BE2C (cell line): ENCODE results near the gene LTA4H.

Experiments used
- DNase-seq: peaks from one replicate; pipeline ENCODE4 v3.0.0-alpha.2; 2020
- H3K27me3 ChIP-seq: fragments of 250-450 bp; sonication (Bioruptor Pico); 2 replicates; pipeline ENCODE4 v1.5.1; 2020; ENCODE audit warnings: mild to moderate bottlenecking
- H3K36me3 ChIP-seq: fragments of 250-450 bp; sonication (Bioruptor Pico); 2 replicates; pipeline ENCODE4 v1.5.1; 2020; ENCODE audit warnings: mild to moderate bottlenecking
- H3K4me1 ChIP-seq: fragments of 250-450 bp; sonication (Bioruptor Pico); 2 replicates; pipeline ENCODE4 v1.5.1; 2020
- H3K4me3 ChIP-seq: 2 replicates; pipeline ENCODE4 v1.5.1; 2011; ENCODE audit warnings: low read depth, low read length
- H3K9me3 ChIP-seq: fragments of 250-450 bp; sonication (Bioruptor Pico); 2 replicates; pipeline ENCODE4 v1.5.1; 2020
- TF ChIP-seq, protein P1 (sequence below): IDR thresholded peaks from 2 replicates; pipeline ENCODE4 v1.5.1; 2012; ENCODE audit warnings: mild to moderate bottlenecking, low read depth, low read length

Gene LTA4H

DNA sequence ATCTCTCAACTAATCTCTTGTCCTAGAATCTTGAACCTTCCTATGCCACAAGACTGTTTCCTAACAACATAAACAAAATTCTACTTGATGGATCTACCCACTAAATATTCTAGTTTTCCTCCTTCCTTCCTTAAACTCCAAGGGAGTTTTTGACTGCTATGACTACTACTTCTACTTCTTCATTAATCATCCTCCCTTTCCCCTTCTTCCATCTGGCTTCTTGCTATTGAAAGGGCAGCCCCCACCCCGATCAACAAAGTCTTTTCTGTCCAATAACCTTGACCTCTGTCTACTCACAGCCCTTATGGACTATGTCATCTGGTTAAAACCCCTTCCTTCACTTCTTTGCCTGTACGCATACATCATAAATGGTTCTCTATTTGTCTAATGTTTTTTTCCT is 5.6 kb downstream of the LTA4H start:
- H3K27me3 ChIP-seq, result no peaks in the 10 kb centered on the region
- no peak overlapping the region for H3K4me3 ChIP-seq
- DNase-seq, result no peak
- TF ChIP-seq, protein P1, sequence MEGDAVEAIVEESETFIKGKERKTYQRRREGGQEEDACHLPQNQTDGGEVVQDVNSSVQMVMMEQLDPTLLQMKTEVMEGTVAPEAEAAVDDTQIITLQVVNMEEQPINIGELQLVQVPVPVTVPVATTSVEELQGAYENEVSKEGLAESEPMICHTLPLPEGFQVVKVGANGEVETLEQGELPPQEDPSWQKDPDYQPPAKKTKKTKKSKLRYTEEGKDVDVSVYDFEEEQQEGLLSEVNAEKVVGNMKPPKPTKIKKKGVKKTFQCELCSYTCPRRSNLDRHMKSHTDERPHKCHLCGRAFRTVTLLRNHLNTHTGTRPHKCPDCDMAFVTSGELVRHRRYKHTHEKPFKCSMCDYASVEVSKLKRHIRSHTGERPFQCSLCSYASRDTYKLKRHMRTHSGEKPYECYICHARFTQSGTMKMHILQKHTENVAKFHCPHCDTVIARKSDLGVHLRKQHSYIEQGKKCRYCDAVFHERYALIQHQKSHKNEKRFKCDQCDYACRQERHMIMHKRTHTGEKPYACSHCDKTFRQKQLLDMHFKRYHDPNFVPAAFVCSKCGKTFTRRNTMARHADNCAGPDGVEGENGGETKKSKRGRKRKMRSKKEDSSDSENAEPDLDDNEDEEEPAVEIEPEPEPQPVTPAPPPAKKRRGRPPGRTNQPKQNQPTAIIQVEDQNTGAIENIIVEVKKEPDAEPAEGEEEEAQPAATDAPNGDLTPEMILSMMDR, result no peak
- no peaks in the 10 kb centered on the region for H3K36me3 ChIP-seq
- H3K4me1 ChIP-seq, result no peaks in the 10 kb centered on the region
- no peaks in the 10 kb centered on the region for H3K9me3 ChIP-seq

DNA sequence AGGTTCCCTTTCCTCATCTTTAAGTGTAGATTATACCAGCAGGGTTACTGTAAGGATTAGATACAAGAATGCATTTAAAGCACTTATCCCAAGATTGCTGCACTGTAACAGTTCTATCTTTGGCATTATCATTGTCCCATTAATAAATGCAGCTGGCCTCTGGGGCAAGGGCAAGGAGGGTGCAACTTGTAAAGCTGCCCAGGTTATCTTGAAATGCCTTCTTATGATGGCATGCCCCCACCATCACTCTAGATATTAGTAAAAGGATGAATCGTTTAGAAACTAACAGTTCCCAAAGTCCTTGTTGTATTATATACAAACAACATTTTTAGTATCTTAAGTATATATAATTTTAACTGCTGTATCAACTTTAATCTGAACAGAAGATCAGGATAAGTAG is 6.8 kb downstream of the LTA4H start:
- TF ChIP-seq, protein P1, result no peak
- no peaks in the 10 kb centered on the region for H3K4me1 ChIP-seq
- no peak for DNase-seq
- H3K9me3 ChIP-seq, result no peaks in the 10 kb centered on the region
- peaks cover 3% of the 10 kb centered on the region for H3K36me3 ChIP-seq
- H3K27me3 ChIP-seq, result no peaks in the 10 kb centered on the region
- no peak overlapping the region for H3K4me3 ChIP-seq

DNA sequence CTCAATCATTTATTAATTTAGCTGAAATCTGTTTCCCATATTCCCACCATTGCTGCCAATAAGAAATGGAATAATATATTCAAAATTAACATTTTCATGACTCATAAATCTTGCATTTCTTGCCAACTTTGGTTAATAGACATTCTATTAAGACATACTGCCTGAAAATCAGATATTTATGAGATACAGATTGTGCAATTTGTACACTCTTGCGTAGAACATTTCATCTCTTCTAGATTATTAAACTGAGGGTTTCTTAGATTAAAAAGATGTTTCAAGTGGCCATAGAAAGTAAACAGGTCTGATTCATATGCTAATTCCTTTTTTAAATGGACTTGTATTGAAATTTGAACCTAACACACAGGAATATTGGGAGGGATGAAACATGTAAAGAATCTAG is 9.1 kb downstream of the LTA4H start:
- TF ChIP-seq, protein P1, result no peak
- DNase-seq, result no peak
- Histone ChIP-seq H3K9me3 (no peaks in the 10 kb centered on the region), H3K27me3 (no peaks in the 10 kb centered on the region), H3K4me1 (no peaks in the 10 kb centered on the region), H3K36me3 (peaks cover 6% of the 10 kb centered on the region), H3K4me3 (no peak overlapping the region)

DNA sequence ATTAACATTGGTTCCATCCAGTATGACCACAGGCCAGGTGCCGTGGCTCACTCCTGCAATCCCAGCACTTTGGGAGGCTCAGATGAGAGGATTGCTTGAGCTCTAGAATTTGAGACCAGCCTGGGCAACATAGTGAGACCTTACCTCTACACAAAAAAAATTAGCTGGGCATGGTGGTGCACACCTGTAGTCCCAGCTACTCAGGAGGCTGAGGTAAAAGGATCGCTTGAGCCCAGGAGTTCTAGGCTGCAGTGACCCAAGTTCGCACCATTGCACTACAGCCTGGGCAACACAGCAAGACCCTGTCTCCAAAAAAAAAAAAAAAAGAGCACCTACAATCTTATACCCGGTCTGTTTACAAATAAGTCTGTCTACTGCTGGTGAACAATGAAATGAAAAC is 9.9 kb downstream of the LTA4H start:
- H3K36me3 ChIP-seq, result peaks cover 6% of the 10 kb centered on the region
- H3K9me3 ChIP-seq, result no peaks in the 10 kb centered on the region
- DNase-seq, result no peak
- TF ChIP-seq, protein P1, result no peak
- no peaks in the 10 kb centered on the region for H3K4me1 ChIP-seq
- no peak overlapping the region for H3K4me3 ChIP-seq
- no peaks in the 10 kb centered on the region for H3K27me3 ChIP-seq

DNA sequence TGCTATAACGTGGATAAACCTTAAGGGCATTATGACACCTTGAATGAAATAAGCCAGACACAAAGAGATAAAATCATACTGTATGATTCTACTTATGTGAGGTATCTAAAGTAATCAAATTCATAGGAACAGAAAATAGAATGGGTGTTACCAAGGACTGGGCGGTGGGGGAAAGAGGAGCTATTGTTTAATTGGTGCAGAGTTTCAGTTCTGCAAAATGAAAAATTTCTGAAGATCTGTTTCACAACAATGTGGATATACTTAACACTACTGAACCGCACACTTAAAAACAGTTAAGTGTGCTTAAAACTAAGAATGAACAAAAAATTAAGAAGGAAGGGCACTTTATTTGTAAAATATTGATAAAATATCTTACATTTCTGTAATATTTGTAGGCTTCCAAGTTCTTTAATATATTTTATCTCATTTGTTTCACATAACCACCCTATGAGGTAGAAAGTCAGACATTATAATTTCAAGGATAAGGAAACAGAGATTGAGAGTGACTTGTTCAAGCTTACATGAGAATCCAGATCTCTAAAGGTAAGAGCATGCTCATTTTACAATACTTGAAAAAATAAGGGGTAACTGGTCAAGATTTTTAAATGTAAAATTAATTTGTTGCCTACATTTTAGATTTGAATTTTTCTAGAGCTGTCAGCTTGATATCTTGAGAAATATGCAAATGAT is 14.9 kb downstream of the LTA4H start:
- Histone ChIP-seq H3K27me3 (no peaks in the 10 kb centered on the region), H3K4me1 (no peaks in the 10 kb centered on the region), H3K36me3 (peaks cover 6% of the 10 kb centered on the region), H3K9me3 (no peaks in the 10 kb centered on the region), H3K4me3 (no peak overlapping the region)
- no peak for DNase-seq
- TF ChIP-seq, protein P1, result no peak

DNA sequence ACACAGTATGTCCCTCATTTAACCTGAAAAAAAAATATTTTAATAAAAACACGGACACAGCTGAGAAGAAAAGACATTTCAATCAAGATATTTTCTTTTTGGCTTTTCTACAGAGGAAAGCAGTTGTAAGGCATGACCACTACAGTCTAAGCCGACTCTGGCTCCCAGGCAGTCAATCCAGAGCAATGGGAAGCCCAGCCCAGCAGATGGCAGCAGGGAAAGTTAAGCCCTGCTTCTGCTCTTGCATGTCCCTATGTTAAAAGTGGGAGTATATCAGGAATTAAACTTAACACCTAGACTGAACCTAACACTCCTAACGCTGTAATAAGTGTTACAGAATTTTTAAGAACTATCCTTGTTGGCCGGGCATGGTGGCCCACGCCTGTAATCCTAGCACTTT is 19.7 kb downstream of the LTA4H start:
- H3K4me3 ChIP-seq, result no peak overlapping the region
- H3K36me3 ChIP-seq, result peaks cover 8% of the 10 kb centered on the region
- peak; percentile 24 for DNase-seq
- TF ChIP-seq, protein P1, result peak; percentile 47
- H3K27me3 ChIP-seq, result no peaks in the 10 kb centered on the region
- H3K4me1 ChIP-seq, result no peaks in the 10 kb centered on the region
- H3K9me3 ChIP-seq, result no peaks in the 10 kb centered on the region
